Transverse colon (tissue), 4 donors: ENCODE measurements around the gene CNTNAP2. TPM values are rescaled to one million over a fixed set of nuclear protein-coding genes. Genes with fewer than 3 reads are reported as not detected.

Source experiments
- DNase-seq: peaks from one replicate; pipeline ENCODE4 v3.0.0-alpha.2; 2019
- H3K27ac ChIP-seq, 4 donors: fragments of 200-600 bp; sonication (generic); 2 replicates each; pipeline ENCODE4 v1.5.1; 2016 to 2018; ENCODE audit warnings: inconsistent platforms in 4 of 4
- H3K27me3 ChIP-seq: fragments of 200-600 bp; sonication (generic); 2 replicates; pipeline ENCODE4 v1.5.1; 2017; ENCODE audit warnings: inconsistent platforms
- H3K36me3 ChIP-seq, 4 donors: fragments of 200-600 bp; sonication (generic); 2 replicates each; pipeline ENCODE4 v1.5.1; 2017 to 2019; ENCODE audit warnings: inconsistent platforms in 4 of 4
- H3K4me1 ChIP-seq, 4 donors: fragments of 200-600 bp; sonication (generic); 2 replicates each; pipeline ENCODE4 v1.5.1; 2017 to 2020; ENCODE audit warnings: inconsistent platforms in 4 of 4
- H3K4me3 ChIP-seq, 4 donors: fragments of 200-600 bp; sonication (generic); 1 replicate in 1 of 4; 2 replicates in 3 of 4; pipeline versions ENCODE4 v1.5.1 to v1.6.1; 2017 to 2019; ENCODE audit warnings: inconsistent platforms in 4 of 4
- H3K9me3 ChIP-seq, 2 donors: fragments of 200-600 bp; sonication (generic); 2 replicates each; pipeline ENCODE4 v1.5.1; 2017 to 2019; ENCODE audit warnings: inconsistent platforms in 2 of 2
- CTCF ChIP-seq, 5 experiments: fragments of 200-600 bp in 3 of 5; fragments of 450-650 bp in 2 of 5; sonication (generic) in 3 of 5; IDR thresholded peaks; 1 replicate in 2 of 5; 2 replicates in 3 of 5; pipeline ENCODE4 v1.5.1; 2016 to 2017; ENCODE audit warnings: antibody characterized with exemption in 5 of 5, inconsistent platforms in 3 of 5, mild to moderate bottlenecking in 2 of 5, moderate library complexity in 1 of 5
- EP300 ChIP-seq: sonication (generic); formaldehyde crosslinking; IDR thresholded peaks from one replicate; pipeline ENCODE4 v1.6.1; 2017; ENCODE audit warnings: antibody characterized with exemption, low read depth
- POLR2A ChIP-seq: fragments of 450-650 bp; IDR thresholded peaks from one replicate; pipeline ENCODE4 v1.6.1; 2016; ENCODE audit warnings: antibody characterized with exemption, mild to moderate bottlenecking, moderate library complexity
- POLR2AphosphoS5 ChIP-seq, 3 donors: sonication (generic); formaldehyde crosslinking; IDR thresholded peaks; one replicate each; pipeline ENCODE4 v1.6.1; 2016; ENCODE audit warnings: antibody characterized with exemption in 3 of 3
- WGBS, 2 donors: methylation state at CpG; one replicate each; pipeline ENCODE4 v1.1.5; 2018; ENCODE audit warnings: low coverage in 1 of 2; 5-methylcytosine and 5-hydroxymethylcytosine counted together
- in situ Hi-C, 4 donors: fragments of 200-750 bp; cut with MboI; loops; one replicate each; pipeline versions ENCODE4 v1.15.0 to v1.15.1; 2017; ENCODE audit warnings: low sequenced_read_pairs in 3 of 4, low pct_ligation_motif_present in 1 of 4, low pct_unique_long_range_greater_than_20kb in 1 of 4
- intact Hi-C: fragments of 100-400 bp; cut with DNase I; formaldehyde crosslinking; loops from one replicate; pipeline ENCODE4 v1.15.1; 2023; ENCODE audit warnings: low total_unique reads
- total RNA-seq, 4 donors: library from RNA; depleted of rRNA; stranded (reverse); fragments of >200 nt; gene quantifications; one replicate each; pipeline ENCODE4 v1.1.0, GENCODE V29; 2016

The CNTNAP2 gene
- total RNA-seq, 4 donors from 2014 or later: 0.60 to 2.9 (median 2.4) TPM

GRCh38 chr7:146735992-146736391 lies 619.4 kb downstream of the CNTNAP2 start:
- Histone ChIP-seq H3K4me3 (no peak overlapping the region), H3K36me3 (no peaks in the 10 kb centered on the region), H3K27ac (no peak overlapping the region), H3K4me1 (no peaks in the 10 kb centered on the region), H3K9me3 (peaks cover 8 to 12% of the 10 kb centered on the region in 2 donors), H3K27me3 (no peaks in the 10 kb centered on the region)
- TF ChIP-seq EP300 (no peak), CTCF (IDR thresholded peaks at IDR 0.05) (no peak), POLR2A (no peak), POLR2AphosphoS5 (IDR thresholded peaks at IDR 0.05) (no peak)
- WGBS, 2 donors: 51% methylated on average over 2 of the region's 2 CpGs
- in situ Hi-C loops: no loop called here
- intact Hi-C loops: no loop called here
- DNase-seq: no peak

GRCh38 chr7:146736446-146737190 lies 620.0 kb downstream of the CNTNAP2 start:
- H3K36me3 ChIP-seq: no peaks in the 10 kb centered on the region
- TF ChIP-seq CTCF (IDR thresholded peaks at IDR 0.05): no peak
- no peak for TF ChIP-seq POLR2A
- no peak for TF ChIP-seq POLR2AphosphoS5 (IDR thresholded peaks at IDR 0.05)
- TF ChIP-seq EP300: no peak
- intact Hi-C loops: no loop called here
- H3K4me1 ChIP-seq: no peaks in the 10 kb centered on the region
- H3K27me3 ChIP-seq: no peaks in the 10 kb centered on the region
- no peak overlapping the region for H3K4me3 ChIP-seq
- DNase-seq: no peak
- H3K27ac ChIP-seq: no peak overlapping the region
- in situ Hi-C loops: no loop called here
- 84 to 85% methylated on average over 4 to 5 of the region's 5 CpGs for WGBS, 2 donors
- H3K9me3 ChIP-seq: peaks cover 12 to 15% of the 10 kb centered on the region in 2 donors

- WGBS, 2 donors: 82 to 86% methylated on average over 1 of the region's 1 CpG
- H3K4me1 ChIP-seq: no peaks in the 10 kb centered on the region
Observed at GRCh38 chr7:146740039-146740438, 623.4 kb downstream of the CNTNAP2 start.

GRCh38 chr7:146741911-146742310 lies 625.3 kb downstream of the CNTNAP2 start:
- H3K4me3 ChIP-seq: no peak overlapping the region
- H3K4me1 ChIP-seq: no peaks in the 10 kb centered on the region
- H3K36me3 ChIP-seq: no peaks in the 10 kb centered on the region
- in situ Hi-C loops: no loop called here
- peaks cover 12 to 20% of the 10 kb centered on the region in 2 donors for H3K9me3 ChIP-seq
- intact Hi-C loops: no loop called here
- H3K27me3 ChIP-seq: no peaks in the 10 kb centered on the region
- TF ChIP-seq CTCF (IDR thresholded peaks at IDR 0.05): no peak
- TF ChIP-seq POLR2AphosphoS5 (IDR thresholded peaks at IDR 0.05): no peak
- no peak for TF ChIP-seq EP300
- TF ChIP-seq POLR2A: no peak
- H3K27ac ChIP-seq: no peak overlapping the region
- no peak for DNase-seq

More at GRCh38 chr7:146740039-146740438, 623.4 kb downstream of the CNTNAP2 start:
- Histone ChIP-seq H3K9me3 (peaks cover 12 to 20% of the 10 kb centered on the region in 2 donors), H3K27ac (no peak overlapping the region), H3K36me3 (no peaks in the 10 kb centered on the region), H3K27me3 (no peaks in the 10 kb centered on the region), H3K4me3 (no peak overlapping the region)
- TF ChIP-seq POLR2A: no peak
- no peak for TF ChIP-seq POLR2AphosphoS5 (IDR thresholded peaks at IDR 0.05)
- TF ChIP-seq CTCF (IDR thresholded peaks at IDR 0.05): no peak
- no peak for TF ChIP-seq EP300
- intact Hi-C loops: no loop called here
- no peak for DNase-seq
- in situ Hi-C loops: no loop called here
